ENCODE measurements around the gene NHLH2.

The NHLH2 gene

GRCh38 chr1:115867216-115867615, 26.3 kb upstream of the NHLH2 start:
- Histone ChIP-seq H3K4me1 (no peaks in the 10 kb centered on the region), H3K4me3 (no peak overlapping the region), H3K27ac (no peak overlapping the region), H3K36me3 (no peaks in the 10 kb centered on the region), H3K9me3 (no peaks in the 10 kb centered on the region), H3K27me3 (no peaks in the 10 kb centered on the region)
- DNase-seq, result no peak
- no peak for TF ChIP-seq CTCF (IDR thresholded peaks at IDR 0.05)
- intact Hi-C loops (cut with DNase I; ENCODE audit: low total_unique reads), result no loop called here

GRCh38 chr1:115865704-115866380, 24.9 kb upstream of the NHLH2 start:
- Histone ChIP-seq H3K4me3 (no peak overlapping the region), H3K4me1 (no peaks in the 10 kb centered on the region), H3K27ac (no peak overlapping the region), H3K36me3 (no peaks in the 10 kb centered on the region), H3K27me3 (no peaks in the 10 kb centered on the region), H3K9me3 (no peaks in the 10 kb centered on the region)
- DNase-seq, result no peak
- TF ChIP-seq CTCF (IDR thresholded peaks at IDR 0.05), result no peak
- intact Hi-C loops (cut with DNase I; ENCODE audit: low total_unique reads), result no loop called here

- H3K27ac ChIP-seq, result no peak overlapping the region
- H3K4me3 ChIP-seq, result no peak overlapping the region
- intact Hi-C loops (cut with DNase I; ENCODE audit: low total_unique reads), result no loop called here
- H3K36me3 ChIP-seq, result no peaks in the 10 kb centered on the region
- TF ChIP-seq CTCF (IDR thresholded peaks at IDR 0.05), result no peak
- H3K4me1 ChIP-seq, result no peaks in the 10 kb centered on the region
- peaks cover 0 to 9% of the 10 kb centered on the region in 2 donors for H3K27me3 ChIP-seq
- no peaks in the 10 kb centered on the region for H3K9me3 ChIP-seq
- DNase-seq, result no peak
Observed at GRCh38 chr1:115862403-115862802, 21.5 kb upstream of the NHLH2 start.

GRCh38 chr1:115854005-115854404, 13.1 kb upstream of the NHLH2 start:
- Histone ChIP-seq H3K9me3 (peaks cover 0 to 7% (median 0%) of the 10 kb centered on the region in 3 donors), H3K4me1 (no peaks in the 10 kb centered on the region), H3K36me3 (no peaks in the 10 kb centered on the region)

GRCh38 chr1:115850937-115851336, 10.0 kb upstream of the NHLH2 start:
- no peaks in the 10 kb centered on the region for H3K36me3 ChIP-seq
- H3K27me3 ChIP-seq, result peaks cover 0 to 6% of the 10 kb centered on the region in 2 donors
- no peak for TF ChIP-seq CTCF (IDR thresholded peaks at IDR 0.05)
- H3K9me3 ChIP-seq, result peaks cover 0 to 7% (median 0%) of the 10 kb centered on the region in 3 donors
- H3K4me3 ChIP-seq, result no peak overlapping the region
- H3K27ac ChIP-seq, result no peak overlapping the region
- no peaks in the 10 kb centered on the region for H3K4me1 ChIP-seq
- intact Hi-C loops (cut with DNase I; ENCODE audit: low total_unique reads), result no loop called here
- DNase-seq, result no peak

More at GRCh38 chr1:115854005-115854404, 13.1 kb upstream of the NHLH2 start:
- Histone ChIP-seq H3K27me3 (peaks cover 0 to 3% of the 10 kb centered on the region in 2 donors), H3K4me3 (no peak overlapping the region), H3K27ac (no peak overlapping the region)
- intact Hi-C loops (cut with DNase I; ENCODE audit: low total_unique reads), result no loop called here
- no peak for TF ChIP-seq CTCF (IDR thresholded peaks at IDR 0.05)
- DNase-seq, result no peak

All from tibial artery (tissue), 4 donors.